HCEC 1CT (cell line): Measurements from ENCODE around the gene FGF14.

Experiments used
- DNase-seq: peaks from one replicate; pipeline ENCODE4 v3.0.0-alpha.2; 2017

The FGF14 gene

DNA sequence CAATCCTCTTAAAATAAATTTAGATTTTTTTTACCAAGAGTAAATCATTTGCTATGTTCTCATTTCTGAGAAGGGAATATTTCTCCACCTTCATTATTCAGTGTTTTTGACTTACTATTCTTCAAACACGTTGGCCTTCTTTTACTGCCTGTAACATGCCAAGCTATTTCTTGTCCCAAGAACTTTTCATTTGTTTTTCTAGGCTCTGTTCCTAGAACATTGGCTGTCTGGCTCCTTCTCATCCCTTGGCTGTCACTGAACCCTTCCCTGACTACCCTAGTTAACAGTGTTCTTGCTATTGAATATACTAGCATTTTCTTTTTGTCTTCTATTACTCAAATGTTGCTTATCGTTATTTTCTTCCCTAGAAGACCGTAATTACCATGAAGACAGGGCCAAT lies 701.2 kb downstream of the FGF14 start:
- DNase-seq = no peak

DNA sequence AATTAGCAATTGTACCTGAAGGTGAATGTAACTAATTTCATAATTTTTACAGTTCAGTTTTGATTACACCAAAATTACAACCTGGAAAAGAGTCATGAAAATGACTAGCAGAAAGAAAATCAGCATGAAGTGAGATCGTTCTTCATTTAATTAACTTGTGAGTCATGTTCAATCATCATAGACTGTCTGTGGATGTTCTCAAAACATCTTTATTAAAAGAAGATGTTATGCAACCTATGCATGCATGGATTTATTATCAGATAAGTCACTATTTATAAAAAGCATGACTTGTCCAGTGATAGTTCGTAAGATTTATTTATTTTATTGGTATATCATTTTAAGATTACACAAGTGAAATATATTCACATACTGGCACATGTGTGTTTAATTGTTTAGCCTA lies 703.4 kb downstream of the FGF14 start:
- peak; percentile 36 for DNase-seq

DNA sequence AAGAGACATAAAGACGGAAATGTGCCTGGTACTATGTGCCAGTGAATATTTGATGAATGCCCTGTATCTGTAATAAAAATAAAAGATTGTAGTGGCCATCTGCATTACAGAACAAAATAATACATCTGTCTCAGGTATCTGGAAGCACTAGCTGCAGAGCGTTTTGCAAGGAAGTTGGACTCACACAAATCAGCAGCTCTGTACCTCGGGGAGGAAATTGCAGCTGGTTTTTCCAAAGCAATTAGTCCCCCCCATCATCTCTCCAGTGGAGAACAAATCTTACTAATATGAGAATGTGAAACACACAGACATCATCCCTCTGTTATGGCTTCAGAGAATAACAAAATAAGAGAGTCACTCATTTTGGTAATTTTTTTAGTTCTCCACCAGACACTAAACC lies 704.1 kb downstream of the FGF14 start:
- no peak for DNase-seq

DNA sequence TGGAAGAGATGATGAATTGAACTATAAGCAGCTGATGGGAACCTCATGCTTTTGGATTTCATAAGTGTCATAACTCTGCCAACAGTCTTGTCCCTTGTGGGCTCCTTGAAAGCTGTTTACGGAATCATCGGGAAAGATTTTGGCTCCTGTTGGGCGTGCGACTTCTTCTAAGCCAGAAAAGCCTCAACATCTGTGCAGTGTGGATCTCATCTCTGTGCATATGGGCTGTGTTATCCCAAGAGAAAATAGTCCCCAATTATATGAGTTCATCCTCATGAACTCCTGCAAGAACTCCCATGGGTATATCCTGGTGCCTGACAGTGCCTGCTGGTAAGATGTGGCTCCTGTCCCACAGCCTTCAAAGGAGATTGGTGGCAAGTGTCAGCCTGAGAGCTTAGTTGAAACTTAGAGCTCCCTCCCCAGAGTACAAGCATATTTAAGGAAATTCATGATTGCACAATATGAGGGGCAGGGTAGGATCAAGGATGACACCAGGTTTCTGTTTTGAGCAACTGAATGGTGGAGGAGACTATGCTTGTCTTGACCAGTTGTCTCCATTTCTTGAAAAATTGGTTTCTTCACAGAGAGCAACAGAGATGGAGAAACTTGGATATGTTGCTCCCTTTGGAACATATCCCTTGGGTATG lies 705.9 kb downstream of the FGF14 start:
- no peak for DNase-seq

DNA sequence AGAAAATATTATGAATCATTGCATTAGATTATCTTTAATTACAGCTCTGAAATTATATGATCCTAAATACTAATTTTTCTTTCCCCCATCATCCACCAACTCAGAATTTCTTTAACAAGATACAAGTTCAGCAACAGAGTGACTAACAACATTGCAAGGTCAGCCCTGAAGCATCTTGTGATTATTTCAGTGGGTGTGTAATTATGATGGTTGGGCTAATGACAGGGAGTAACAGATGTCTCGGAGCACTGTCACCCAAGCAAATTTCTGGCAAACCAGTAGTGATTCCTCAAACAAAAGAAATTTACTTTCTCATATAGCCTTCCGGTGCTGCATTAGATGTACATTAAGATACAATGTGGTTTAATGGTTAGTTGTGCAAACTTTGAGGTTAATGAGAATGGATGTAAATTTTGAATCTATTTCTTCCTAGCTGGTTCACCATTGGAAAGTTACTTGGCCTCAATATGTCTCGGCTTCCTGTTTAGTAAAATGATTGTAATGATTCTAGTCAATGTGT lies 710.4 kb downstream of the FGF14 start:
- DNase-seq = no peak

DNA sequence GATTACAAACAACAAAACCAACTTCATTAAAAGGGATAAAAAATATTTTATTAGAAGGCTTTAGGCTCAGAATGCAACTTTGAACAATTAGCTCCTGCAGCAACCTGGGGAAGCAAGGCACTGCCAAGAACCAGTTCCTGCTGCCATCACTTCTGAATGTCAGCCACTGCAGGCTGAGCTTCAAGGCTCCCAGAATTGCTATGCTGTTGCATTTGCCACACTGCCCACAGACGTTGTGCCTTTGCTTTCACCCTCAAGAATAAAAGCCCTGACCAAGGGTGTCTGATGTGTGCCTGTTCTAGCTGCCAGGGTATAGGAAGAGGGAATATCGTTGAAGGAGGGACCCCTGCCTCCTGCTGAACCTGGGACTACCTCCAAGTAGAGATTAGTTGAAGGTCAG lies 711.0 kb downstream of the FGF14 start:
- no peak for DNase-seq

DNA sequence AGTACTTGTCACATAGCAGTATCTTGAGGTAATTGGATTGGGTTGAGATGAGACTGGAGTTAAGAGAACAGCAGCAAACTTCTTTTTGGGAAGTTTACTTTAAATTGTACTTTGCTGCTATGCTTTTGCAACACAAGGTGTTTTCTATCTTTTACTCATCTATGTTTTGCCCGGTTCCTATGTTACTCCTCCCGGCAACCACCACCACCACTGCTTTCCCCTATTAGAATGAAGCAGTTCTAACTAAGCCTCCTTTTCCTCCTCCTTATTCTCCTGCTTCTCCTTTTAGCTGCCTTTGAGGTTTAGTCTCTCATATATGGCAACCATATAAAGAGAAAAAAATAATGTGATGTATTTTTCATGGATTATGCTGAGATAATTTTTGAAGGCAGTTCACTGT lies 715.8 kb downstream of the FGF14 start:
- DNase-seq = no peak

DNA sequence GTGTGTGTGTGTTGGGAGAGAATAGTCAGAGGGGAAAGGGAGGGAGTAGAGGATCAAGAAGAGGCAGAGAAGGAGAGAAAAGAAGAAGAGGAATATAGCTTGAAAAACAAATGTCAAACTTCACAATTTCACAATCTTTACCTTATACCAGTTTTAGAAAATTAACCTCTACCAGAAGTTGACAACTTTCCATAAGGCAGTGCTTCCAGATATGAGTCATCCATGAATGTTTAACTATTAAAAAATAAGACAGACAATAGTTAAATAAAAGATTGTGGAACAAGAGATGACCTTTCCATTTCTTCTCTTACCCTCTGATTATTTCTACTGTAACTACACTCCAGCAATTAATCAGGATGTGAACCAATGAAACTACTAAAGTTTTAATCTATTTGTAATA lies 720.0 kb downstream of the FGF14 start:
- DNase-seq = no peak

DNA sequence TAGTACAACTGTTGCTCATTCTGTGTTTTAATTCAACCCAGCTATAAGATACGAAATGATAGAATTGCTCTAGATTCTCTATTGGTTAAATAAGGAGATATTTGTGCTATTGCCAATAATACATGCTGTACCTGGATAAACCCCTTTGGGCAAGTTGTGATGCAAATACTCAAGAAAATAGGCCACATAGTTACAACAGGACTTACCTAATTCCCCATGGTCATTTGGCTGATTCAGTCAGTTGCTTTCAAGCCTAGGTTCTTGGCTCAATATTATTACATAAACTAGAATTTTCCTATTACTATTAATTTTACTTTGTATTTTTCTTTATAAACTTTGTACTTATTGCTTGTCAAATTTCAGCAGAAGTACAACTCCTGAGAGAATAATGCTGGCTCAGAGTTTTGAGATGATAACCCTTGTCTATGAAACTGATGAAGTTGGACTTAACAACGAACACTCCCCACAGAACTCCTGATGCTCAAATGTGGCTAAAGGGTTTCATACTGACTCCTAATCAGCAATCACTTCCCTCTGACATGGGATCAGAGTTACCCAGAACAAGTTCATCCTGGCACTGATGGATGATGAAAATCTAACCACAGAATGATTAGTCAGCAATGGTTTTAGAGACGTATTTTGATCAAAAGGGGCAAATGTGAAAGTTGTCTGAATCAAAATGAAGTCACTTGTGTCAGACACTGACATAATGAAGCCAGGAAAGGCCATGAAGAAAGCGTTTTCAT lies 728.3 kb downstream of the FGF14 start:
- DNase-seq = no peak

DNA sequence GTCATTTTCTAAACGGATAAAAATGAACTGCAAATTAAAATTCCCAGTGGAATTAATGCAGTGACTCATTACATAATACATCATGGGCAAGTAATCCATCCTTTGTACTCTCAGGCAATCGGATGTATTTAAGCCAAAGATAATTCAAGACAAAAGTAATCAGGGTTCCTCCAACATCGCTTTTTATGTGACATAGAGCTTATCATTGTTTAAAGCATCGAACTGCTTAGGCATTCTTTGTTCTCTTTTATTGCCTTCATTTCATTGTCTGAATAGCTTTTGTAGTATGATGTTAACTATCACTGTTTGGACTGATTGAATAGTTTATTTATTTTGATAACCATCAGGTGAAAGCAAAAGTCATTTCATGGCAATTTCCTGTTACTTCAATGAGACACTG lies 740.0 kb downstream of the FGF14 start:
- DNase-seq = no peak
